Kidney (tissue), 14 donors: Measurements from ENCODE around the gene SART1. TPM values are rescaled to one million over a fixed set of nuclear protein-coding genes. Genes with fewer than 3 reads are reported as not detected.

ENCODE experiments used
- DNase-seq, 5 donors: peaks; one replicate each; pipeline ENCODE4 v3.0.0-alpha.2; 2013 to 2020
- FAIRE-seq: peaks from 2 replicates; lab custom pipeline; 2012; peaks lifted over from hg19 to GRCh38; lab: Jason Lieb, UNC
- H3K27ac ChIP-seq, 2 donors: one replicate each; pipeline ENCODE4 v1.7.0; 2013; ENCODE audit warnings: low read depth in 2 of 2, low read length in 2 of 2, inconsistent platforms in 1 of 2
- H3K27me3 ChIP-seq: one replicate; pipeline ENCODE4 v1.7.1; 2013; ENCODE audit warnings: low read length, inconsistent platforms; ENCODE audit not compliant: control insufficient read depth, insufficient read depth
- H3K36me3 ChIP-seq, 3 donors: one replicate each; pipeline versions ENCODE4 v1.7.0 to v1.7.1; 2013; ENCODE audit warnings: low read length in 3 of 3, control low read depth in 1 of 3, inconsistent platforms in 1 of 3; ENCODE audit not compliant: insufficient read depth in 3 of 3, control insufficient read depth in 2 of 3
- H3K4me1 ChIP-seq, 3 donors: one replicate each; pipeline versions ENCODE4 v1.7.0 to v1.7.1; 2013; ENCODE audit warnings: low read length in 3 of 3, inconsistent platforms in 1 of 3, low read depth in 1 of 3; ENCODE audit not compliant: control insufficient read depth in 2 of 3, insufficient read depth in 2 of 3
- H3K4me3 ChIP-seq, 3 donors: one replicate each; pipeline versions ENCODE4 v1.7.0 to v1.8.1; 2013; ENCODE audit warnings: low read length in 3 of 3, control low read depth in 1 of 3, inconsistent platforms in 1 of 3
- H3K9ac ChIP-seq, 3 donors: one replicate each; pipeline versions ENCODE4 v1.7.0 to v1.7.1; 2013; ENCODE audit warnings: low read length in 3 of 3, control low read depth in 1 of 3, inconsistent platforms in 1 of 3
- H3K9me3 ChIP-seq, 3 donors: one replicate each; pipeline versions ENCODE4 v1.7.0 to v1.7.1; 2013; ENCODE audit warnings: low read length in 3 of 3, control low read depth in 1 of 3, inconsistent platforms in 1 of 3; ENCODE audit not compliant: control insufficient read depth in 2 of 3, insufficient read depth in 1 of 3
- intact Hi-C: fragments of 100-400 bp; cut with DNase I; formaldehyde crosslinking; loops from one replicate; pipeline ENCODE4 v1.11.1; 2022
- polyA plus RNA-seq: library from polyadenylated mRNA; stranded (reverse); fragments of 350-450 nt; fragmentation: Illumina TruSeq; extraction: RNeasy Lipid Tissue Mini Kit (QIAGEN cat#74804); gene quantifications from one replicate; pipeline ENCODE4 v1.2.3, GENCODE V29; 2014; ENCODE audit warnings: low read depth, low replicate concordance; ENCODE audit not compliant: insufficient read depth
- total RNA-seq: library from RNA; stranded (reverse); fragmentation: NEBNext Ultra II Directional; extraction: Animal tissue kit (Norgen Biotek cat#: 25700); gene quantifications from one replicate; pipeline ENCODE4 v1.2.1, GENCODE V29; 2021
- TF ChIP-seq, protein P1 (sequence below): IDR thresholded peaks from 3 replicates; pipeline ENCODE4 v1.5.1; 2012; ENCODE audit warnings: mild to moderate bottlenecking, moderate library complexity, borderline replicate concordance; ENCODE audit not compliant: insufficient read depth; ENCODE audit errors: extremely low read depth
- donor health status: control.
- donor health status: control.
- donor health status: control.
- donor health status: control.
- donor health status: control.
- donor health status: DM: yes; HTN: yes; CAD: no.
- donor health status: Normal renal cell carcinoma (clear cell type).

The SART1 gene
- total and polyA plus RNA-seq, 2 donors from 2014 or later, result 48.6 to 48.7 TPM

DNA sequence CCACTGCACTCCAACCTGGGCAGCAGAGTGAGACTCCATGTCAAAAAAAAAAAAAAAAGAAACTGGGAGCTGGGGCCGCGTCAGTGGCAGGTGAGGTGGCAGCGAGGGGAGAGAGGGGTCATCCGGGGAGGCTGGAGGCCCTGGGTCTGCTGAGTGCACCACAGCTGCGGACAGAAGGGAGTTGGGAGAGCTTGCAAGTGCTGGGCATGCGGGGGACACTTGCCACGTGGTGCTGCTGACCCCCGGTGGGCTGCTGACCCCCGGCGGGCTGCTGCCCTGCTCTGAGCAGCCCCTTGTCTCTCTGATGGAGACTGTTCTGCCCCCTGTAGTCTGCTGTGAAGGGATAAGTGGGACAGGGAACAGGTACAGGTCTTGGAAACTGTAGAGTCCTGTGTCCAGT, 39.7 kb upstream of the SART1 start:
- Histone ChIP-seq H3K4me1 (peaks cover 0 to 23% (median 14%) of the 10 kb centered on the region in 3 donors), H3K36me3 (peaks cover 0 to 3% (median 2%) of the 10 kb centered on the region in 3 donors), H3K9me3 (no peaks in the 10 kb centered on the region), H3K4me3 (no peak overlapping the region), H3K27ac (no peak overlapping the region), H3K9ac (no peak overlapping the region), H3K27me3 (no peaks in the 10 kb centered on the region)
- intact Hi-C loops, result no loop called here
- no peak for FAIRE-seq
- TF ChIP-seq, protein P1, sequence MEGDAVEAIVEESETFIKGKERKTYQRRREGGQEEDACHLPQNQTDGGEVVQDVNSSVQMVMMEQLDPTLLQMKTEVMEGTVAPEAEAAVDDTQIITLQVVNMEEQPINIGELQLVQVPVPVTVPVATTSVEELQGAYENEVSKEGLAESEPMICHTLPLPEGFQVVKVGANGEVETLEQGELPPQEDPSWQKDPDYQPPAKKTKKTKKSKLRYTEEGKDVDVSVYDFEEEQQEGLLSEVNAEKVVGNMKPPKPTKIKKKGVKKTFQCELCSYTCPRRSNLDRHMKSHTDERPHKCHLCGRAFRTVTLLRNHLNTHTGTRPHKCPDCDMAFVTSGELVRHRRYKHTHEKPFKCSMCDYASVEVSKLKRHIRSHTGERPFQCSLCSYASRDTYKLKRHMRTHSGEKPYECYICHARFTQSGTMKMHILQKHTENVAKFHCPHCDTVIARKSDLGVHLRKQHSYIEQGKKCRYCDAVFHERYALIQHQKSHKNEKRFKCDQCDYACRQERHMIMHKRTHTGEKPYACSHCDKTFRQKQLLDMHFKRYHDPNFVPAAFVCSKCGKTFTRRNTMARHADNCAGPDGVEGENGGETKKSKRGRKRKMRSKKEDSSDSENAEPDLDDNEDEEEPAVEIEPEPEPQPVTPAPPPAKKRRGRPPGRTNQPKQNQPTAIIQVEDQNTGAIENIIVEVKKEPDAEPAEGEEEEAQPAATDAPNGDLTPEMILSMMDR, result no peak
- no peak for DNase-seq

GRCh38 chr11:65922565-65922964, 39.0 kb upstream of the SART1 start:
- no peak overlapping the region for H3K9ac ChIP-seq
- H3K4me3 ChIP-seq, result no peak overlapping the region
- DNase-seq (no peak), FAIRE-seq (no peak)
- H3K27me3 ChIP-seq, result no peaks in the 10 kb centered on the region
- intact Hi-C loops, result no loop called here
- H3K4me1 ChIP-seq, result peaks cover 0 to 16% (median 10%) of the 10 kb centered on the region in 3 donors
- H3K9me3 ChIP-seq, result no peaks in the 10 kb centered on the region
- H3K36me3 ChIP-seq, result peaks cover 0 to 3% (median 2%) of the 10 kb centered on the region in 3 donors
- no peak overlapping the region for H3K27ac ChIP-seq
- TF ChIP-seq, protein P1, result no peak

- Histone ChIP-seq H3K27me3 (no peaks in the 10 kb centered on the region), H3K9ac (no peak overlapping the region), H3K9me3 (no peaks in the 10 kb centered on the region), H3K36me3 (peaks cover 0 to 3% (median 2%) of the 10 kb centered on the region in 3 donors), H3K27ac (no peak overlapping the region), H3K4me1 (peaks cover 0 to 6% (median 4%) of the 10 kb centered on the region in 3 donors), H3K4me3 (no peak overlapping the region)
- intact Hi-C loops, result no loop called here
- TF ChIP-seq, protein P1, result no peak
- FAIRE-seq (no peak), DNase-seq (no peak)
Measured at GRCh38 chr11:65925397-65925796, 36.1 kb upstream of the SART1 start.

GRCh38 chr11:65927904-65928397, 33.6 kb upstream of the SART1 start:
- H3K4me3 ChIP-seq, result no peak overlapping the region
- no peaks in the 10 kb centered on the region for H3K36me3 ChIP-seq
- no peak overlapping the region for H3K27ac ChIP-seq
- no peaks in the 10 kb centered on the region for H3K4me1 ChIP-seq
- DNase-seq (peak in 1 of 5 donors; percentile 53), FAIRE-seq (no peak)
- no peak overlapping the region for H3K9ac ChIP-seq
- no peaks in the 10 kb centered on the region for H3K9me3 ChIP-seq
- H3K27me3 ChIP-seq, result no peaks in the 10 kb centered on the region
- TF ChIP-seq, protein P1, result no peak
- intact Hi-C loops, result no loop called here
